Activated CD8-positive, alpha-beta memory T cell treated with anti-CD3 and anti-CD28 coated beads for 48 hours (primary cell): Measurements from ENCODE around the gene TBCD.
A peak's percentile ranks its signal among the peaks of the same experiment; 100 is the strongest.
"Not testable (repeated sequence)": the region's sequence is repeated elsewhere in the genome, so short reads cannot be mapped to it uniquely, and the experiment has no call there.

ENCODE experiments used
- DNase-seq, 3 experiments: peaks; one replicate each; pipeline ENCODE4 v3.0.0-alpha.2; 2020; ENCODE audit warnings: low read depth in 2 of 3, low spot score in 2 of 3

Gene TBCD

DNA sequence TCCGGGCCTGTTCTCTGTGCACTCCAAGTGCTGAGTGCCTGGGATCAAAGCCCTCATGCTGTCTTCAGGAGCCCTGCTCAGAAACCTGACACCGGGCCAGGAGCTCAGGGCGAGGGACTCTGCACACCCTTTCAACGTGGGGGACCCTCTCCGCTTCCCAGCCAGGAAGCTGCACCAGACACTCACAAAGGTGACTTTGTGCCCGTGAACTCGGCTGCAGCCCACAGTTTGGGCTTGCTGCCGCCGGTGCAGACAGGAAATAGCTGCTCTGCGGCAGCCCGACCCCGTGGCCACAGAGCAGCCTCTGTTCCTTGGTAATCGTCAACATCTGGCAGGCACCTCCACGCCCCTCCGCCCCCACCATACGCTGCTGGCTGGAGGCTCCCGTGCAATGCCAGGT is 234.1 kb downstream of the TBCD start:
- DNase-seq = peak in 2 of 3 experiments; percentile 11 to 17

DNA sequence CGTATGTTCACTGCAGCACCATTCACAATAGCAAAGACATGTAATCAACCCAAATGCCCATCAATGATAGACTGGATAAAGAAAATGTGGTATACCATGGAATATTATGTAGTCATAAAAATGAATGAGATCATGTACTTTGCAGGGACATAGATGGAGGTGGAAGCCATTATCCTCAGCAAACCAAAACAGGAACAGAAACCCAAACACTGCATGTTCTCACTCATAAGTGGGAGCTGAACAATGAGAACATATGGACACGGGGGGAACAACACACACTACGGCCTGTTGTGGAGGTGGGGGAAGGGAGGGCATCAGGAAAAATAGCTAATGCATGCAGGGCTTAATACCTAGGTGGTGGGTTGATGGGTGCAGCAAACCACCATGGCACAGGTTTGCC is 237.2 kb downstream of the TBCD start:
- not testable (repeated sequence) for DNase-seq

DNA sequence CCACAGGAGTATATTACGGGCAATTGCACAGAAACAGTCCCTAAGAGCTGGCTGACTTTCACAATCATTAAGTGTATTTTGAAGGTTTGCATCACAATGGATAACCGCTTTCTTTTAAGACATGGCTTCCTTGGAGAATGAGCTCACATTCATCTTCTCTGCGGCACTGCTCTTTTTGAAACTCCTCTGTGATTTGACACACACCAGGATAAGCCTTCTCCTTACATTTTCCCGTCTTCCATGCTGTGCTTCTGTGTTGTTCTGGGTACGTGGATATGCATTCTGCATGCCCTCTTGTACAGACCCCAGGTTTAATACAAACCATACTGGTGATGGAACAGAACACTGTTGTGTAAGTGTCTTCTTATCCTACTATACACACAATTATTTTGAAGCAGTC is 238.0 kb downstream of the TBCD start:
- no peak for DNase-seq

DNA sequence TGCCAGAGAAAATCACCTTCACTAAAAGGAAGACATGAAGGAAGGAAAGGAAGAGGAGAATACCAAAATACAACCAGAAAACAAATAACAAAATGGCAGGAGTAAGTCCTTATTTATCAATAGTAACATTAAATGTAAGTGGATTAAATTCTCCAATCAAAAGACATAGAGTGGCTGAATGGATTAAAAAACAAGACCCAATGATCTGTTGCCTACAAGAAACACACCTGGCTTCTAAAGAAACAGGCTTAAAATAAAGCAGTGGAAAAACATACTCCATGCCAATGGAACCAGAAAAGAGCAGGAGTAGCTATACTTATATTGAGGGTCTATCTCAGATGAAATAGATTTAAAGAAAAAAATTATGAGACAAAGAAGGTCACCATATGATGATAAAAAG is 241.1 kb downstream of the TBCD start:
- DNase-seq = no peak
